ENCODE measurements around the gene CFAP251.
A peak's percentile ranks its signal among the peaks of the same experiment; 100 is the strongest.
"Not testable (repeated sequence)": the region's sequence is repeated elsewhere in the genome, so short reads cannot be mapped to it uniquely, and the experiment has no call there.

CFAP251 gene

DNA sequence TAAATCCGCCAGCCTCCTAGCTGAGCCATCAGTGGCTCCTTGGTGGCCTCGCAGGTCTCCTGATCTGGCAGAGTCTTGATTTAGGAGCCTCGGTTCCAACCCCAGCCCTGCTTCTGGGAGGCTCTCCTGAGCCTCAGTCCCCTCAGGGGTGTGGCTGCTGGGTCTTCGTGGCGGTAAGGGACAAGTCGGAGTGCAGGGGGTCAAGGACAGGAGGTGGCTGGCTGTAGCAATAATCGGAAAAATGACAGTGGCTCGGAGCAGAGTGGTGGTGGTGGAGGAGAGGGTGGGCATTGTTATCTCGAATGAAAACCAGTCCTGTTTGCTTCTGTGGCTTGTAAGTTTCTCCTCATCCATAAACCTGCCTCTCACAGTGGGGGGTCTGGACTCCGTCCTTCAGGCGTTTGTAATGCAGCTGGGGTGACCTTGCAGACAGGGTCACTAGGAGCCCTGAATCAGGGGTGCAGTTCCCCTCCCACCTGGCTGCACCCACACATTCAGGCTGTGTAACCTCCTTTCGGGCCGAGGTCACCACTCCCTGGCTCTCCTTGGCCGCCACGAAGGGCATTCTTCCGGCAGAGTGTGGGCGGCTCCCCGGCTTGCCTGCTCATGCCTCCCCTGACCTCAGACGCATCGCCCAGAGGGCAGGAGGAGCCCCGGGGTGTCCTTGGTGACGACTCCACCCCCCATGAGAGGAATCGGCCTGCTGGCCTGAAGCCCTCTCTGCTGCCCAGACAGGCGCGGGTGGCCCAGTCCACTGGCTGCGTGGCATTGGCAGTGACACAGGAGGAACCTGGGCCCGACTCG lies 111.4 kb downstream of the CFAP251 start:
- DNase-seq (ENCODE audit: low spot score), result no peak

DNA sequence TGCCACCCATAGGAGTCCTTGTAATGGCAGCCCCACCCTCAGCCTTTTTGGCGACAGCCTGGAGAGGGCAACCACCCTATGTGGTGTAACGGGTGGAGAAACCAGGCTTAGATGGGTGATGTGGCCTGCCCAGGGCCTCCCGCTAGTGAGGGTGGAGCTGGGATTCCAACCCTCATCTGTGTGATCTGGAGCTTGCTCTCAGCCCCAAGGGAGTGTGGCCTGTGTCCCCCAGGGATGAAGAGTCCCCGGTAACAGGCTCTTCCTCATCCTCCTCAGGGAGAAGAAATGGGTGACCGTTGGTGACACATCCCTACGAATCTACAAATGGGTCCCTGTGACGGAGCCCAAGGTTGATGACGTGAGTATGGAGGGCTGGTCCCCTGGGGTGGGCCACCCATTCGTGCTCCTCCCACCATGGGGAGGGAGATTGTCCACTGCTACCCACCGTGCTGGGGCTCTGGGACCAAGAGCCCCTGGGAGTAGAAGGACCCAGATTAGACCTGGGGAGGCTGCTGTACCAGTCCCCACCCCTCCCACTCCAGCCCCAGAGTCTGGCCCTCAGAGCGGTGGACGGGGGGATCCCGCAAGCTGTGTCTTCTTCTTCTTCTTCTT lies 112.1 kb downstream of the CFAP251 start:
- no peak for DNase-seq (ENCODE audit: low spot score)

DNA sequence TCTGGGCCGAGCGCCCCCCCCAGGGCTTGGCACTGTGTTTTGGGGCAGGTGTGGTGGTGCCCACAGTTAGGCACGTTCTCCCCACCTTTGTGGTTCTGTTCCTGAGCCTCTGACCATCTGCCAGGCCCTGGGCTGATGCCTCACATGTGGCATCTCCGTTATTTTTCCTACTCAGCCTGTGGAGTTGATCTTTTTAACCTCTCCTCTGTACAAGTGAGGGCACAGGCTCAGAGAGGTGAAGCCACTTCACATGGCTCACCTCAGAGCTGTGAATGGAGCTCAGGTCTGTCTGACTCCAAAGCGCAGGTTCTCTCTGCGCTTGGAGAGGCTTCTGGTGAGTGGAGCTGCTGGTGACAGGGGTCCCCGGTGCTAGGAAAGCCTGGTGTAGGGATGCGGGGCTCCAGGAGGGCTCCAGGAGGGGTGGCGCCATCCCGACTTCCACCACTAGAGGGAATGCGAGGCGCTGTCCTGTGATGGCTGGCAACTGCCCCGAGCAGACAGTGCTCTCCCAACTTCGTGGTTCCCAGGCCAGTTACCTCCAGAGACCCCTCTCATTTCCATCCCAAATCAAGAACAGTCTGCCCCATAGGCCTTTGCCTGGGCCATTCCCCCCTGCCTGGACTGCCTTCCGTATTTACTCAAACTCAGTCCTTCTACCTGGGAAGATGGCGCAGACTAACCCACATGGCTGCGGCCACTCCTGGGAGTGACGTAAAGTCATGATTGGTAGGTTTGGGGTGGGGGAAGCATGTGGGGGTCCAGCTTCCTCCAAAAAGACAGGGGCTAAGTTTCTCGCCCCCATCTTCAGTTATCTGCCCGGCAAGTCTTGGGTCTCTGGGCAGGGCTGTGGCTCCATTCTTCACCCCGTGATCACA lies 113.2 kb downstream of the CFAP251 start:
- DNase-seq (ENCODE audit: low spot score), result peak; percentile 51

DNA sequence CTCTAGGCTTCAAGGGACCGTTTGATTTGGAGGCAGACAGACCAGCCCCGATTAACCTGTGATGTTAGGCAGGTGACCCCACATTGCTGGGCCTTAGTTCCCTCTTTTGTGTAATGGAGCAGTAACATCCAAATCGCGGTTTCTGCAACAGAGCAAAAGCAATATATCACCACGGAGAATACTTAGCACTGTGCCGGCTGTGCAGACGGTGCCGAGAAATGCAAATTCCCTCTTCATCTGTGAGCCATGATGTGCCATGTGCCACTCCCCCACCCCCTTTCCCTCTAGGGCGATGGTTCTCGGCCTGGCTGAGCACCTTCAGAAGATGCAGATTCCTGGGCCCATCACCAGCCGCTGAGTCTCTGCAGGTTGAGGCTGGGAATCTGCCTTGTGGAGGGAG lies 114.2 kb downstream of the CFAP251 start:
- no peak for DNase-seq (ENCODE audit: low spot score)

DNA sequence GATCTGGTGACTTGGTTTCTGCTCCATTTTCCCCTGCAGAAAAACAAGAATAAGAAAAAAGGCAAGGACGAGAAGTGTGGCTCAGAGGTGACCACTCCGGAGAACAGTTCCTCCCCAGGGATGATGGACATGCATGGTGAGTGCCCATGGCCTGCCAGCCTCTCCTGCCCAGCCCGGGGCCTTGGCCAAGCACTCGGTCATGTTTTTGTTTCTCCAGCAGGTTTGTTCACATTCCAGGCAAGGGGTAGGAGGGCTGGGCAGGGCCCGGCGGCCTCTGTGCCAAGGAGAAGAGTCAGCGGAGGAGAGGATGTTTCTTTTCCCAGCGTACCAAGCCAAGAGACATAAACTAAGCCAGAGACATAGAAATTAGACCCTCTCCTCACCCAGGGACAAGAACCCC lies 116.9 kb downstream of the CFAP251 start:
- no peak for DNase-seq (ENCODE audit: low spot score)

DNA sequence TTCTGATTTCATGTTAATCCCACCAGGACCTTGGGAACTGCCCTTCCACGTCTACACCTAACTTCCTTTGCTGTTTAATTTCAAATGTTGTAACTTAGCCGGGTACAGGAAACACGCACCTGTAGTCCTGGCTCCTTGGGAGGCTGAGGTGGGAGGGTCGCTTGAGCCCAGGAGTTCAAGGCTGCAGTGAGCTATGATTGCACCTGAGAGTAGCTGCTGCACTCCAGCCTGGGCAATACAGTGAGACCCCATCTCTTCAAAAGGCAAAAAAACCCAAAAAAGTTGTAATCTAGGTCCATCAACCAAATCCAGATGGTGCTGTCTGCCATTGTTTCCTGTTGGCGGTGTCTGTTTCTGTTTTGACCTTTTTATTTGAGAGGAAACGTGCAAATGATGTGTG lies 117.8 kb downstream of the CFAP251 start:
- DNase-seq (ENCODE audit: low spot score), result no peak

DNA sequence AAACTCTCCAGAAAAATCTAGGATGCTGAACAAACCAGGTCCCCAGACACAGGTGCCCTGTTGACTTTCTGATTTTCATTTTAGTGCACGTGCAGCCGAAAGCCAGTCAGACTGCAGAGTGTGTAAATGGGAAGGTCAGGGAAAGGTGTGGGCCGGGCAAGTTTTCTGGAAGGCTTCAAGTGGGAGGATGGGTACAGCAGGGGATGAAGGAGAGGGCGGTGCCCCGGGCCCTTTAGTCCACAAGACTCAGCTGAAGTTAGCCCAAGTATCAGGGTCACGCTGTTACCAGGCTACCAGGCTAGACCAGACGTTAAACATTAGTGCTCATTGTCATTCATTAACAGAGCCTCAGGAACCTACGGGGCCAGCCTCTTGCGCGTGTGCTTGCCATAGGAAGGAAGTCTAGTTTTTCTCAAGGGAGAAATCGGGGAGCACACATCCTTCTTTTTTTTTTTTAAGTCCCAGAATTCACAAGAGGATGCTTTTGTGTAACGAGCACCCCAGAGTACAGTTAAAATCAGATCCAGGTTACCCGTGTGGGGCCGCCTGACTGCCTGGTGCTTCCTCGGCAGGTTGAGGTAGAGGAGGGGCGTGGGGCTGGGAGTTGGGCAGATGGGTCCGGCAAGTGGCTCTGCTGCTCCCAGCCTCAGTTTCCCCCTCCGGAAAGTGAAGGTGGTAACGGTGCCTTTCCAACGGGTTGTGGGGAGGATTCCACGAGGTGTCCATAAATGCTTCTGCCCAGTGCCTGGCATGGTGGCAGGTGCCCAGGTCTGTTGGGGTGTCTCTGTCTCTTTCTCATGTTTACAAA lies 122.4 kb downstream of the CFAP251 start:
- no peak for DNase-seq (ENCODE audit: low spot score)

DNA sequence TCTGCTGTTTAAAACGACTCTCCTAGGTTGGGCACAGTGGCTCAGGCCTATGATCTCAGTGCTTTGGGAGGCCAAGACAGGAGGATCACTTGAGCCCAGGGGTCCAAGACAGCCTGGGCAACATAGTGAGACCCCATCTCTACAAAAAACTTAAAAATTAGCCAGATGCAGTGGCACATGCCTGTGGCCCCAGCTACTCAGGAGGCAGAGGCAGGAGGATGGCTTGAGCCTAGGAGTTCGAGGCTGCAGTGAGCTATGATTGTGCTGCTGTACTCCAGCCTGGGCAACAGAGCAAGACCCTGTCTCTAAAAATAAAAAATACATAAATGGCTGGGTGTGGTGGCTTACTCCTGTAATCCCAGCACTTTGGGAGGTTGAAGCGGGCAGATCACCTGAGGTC lies 123.1 kb downstream of the CFAP251 start:
- not testable (repeated sequence) for DNase-seq (ENCODE audit: low spot score)

DNA sequence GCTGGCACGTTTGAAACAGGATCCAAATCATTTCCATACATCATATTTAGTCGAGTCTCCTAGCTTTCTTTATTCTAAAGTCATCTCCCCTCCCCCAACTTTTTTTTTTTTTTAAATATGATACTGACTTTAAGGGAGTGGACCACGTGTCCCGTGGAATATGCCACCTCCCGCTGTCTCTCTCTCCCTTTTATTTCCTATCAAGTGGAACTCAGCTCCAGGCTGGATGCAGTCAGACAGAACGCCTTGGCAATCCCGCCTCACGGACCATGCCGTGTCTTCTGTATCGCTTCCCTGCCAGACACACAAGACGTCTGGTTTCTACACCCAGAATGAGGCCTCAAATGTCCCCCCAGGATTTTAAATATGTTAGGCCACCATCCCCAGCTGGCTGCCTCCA lies 124.5 kb downstream of the CFAP251 start:
- DNase-seq (ENCODE audit: low spot score), result no peak

DNA sequence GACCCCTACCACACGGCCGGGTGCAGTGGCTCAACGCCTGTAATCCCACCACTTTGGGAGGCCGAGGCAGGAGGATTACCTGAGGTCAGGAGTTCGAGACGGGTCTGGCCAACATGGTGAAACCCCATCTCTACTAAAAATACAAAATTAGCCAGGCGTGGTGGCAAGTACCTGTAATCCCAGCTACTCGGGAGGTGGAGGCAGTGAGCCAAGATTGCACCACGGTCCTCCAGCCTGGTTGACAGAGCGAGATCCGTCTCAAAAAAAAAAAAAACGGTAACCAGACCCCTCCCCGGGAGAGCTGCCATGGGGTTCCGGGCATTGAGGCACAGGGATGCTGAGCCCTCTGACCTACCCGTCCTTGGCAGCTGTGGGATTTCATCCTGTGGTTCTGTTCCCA lies 125.1 kb downstream of the CFAP251 start:
- no peak for DNase-seq (ENCODE audit: low spot score)

DNA sequence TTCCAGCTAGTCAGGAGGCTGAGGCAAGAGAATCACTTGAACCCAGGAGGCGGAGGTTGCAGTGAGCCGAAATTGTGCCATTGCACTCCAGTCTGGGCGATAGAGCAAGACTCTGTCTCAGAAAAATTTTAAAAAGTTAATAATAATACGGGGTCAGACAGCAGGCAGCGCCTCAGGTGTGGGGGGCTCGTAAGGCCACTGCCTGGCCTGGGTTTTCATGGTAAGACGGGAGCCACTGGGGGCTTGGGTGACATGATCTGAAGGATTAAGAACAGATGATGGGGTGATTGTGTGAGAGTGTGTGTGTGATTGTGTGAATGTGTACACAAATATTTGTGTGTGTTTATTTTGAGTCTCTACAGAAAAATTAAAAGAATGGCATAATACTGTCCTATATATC lies 126.9 kb downstream of the CFAP251 start:
- DNase-seq (ENCODE audit: low spot score), result no peak

DNA sequence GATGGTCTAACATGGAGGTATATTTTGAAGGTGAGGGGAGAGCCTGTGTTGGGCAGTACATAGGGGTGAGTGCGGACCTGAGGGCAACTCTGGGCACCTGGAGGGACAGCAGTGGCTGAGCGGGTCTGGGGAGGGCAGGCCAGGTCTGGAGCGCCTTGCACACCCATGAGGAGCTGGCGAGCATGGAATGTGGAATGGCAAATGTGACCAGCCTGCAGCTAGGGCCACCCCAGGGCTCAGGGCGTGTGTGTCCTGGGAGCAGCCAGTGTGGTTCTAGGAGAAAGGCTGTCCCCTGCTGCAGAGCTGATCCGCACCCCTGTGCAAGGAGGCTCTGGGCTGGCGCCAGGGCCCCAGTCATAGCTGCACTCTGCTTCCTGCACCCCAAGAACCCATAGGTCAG lies 127.8 kb downstream of the CFAP251 start:
- no peak for DNase-seq (ENCODE audit: low spot score)

DNA sequence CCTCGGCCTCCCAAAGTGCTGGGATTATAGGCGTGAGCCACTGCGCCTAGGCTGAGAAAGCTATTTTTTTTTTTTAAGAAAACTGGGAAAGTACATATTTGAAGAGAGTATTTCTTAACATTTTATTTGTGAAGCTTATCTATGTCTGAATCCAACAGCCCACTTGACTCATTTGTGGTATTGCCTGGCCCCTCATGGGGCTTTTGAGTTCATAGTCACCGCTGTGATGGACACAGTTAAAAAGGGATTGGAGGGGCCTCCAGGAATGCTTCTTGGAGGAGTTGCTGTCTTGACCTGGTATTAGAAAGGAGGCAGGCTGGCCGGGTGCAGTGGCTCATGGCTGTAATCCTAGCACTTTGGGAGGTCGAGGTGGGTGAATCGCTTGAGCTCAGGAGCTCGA lies 129.8 kb downstream of the CFAP251 start:
- no peak for DNase-seq (ENCODE audit: low spot score)

DNA sequence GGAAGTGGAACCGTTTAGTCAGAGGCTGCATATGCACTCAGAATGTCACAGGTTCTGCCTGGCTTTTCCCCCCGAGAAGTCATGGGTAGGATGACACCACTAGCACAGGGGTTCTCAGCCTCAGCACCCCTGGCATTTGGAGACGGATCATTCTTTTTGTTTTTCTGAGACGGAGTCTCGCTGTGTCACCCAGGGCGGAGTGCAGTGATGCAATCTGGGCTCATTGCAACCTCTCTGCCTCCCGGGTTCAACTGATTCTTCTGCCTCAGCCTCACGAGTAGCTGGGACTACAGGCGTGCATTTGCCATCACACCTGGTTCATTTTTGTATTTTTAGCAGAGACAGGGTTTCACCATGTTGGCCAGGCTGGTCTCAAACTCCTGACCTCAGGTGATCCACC lies 131.4 kb downstream of the CFAP251 start:
- DNase-seq (ENCODE audit: low spot score), result no peak

DNA sequence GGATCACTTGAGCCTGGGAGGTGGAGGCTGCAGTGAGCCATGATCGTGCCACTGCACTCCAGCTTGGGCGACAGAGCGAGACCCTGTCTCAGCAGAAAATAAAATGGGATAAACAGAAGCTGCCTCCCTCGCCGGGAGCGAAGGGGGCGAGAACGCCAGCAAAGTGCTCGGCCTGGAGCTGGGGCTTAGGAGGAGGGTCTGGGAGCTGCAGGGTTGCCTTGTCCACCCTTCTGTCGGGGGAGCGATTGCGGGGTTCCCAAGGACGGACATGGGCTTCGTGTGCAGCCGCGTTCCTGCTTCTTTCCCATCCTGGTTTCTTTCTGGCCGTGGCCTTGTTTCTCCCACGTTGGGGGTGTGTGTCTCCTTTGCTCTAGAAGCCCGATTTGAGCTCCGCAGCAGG lies 132.3 kb downstream of the CFAP251 start:
- no peak for DNase-seq (ENCODE audit: low spot score)

DNA sequence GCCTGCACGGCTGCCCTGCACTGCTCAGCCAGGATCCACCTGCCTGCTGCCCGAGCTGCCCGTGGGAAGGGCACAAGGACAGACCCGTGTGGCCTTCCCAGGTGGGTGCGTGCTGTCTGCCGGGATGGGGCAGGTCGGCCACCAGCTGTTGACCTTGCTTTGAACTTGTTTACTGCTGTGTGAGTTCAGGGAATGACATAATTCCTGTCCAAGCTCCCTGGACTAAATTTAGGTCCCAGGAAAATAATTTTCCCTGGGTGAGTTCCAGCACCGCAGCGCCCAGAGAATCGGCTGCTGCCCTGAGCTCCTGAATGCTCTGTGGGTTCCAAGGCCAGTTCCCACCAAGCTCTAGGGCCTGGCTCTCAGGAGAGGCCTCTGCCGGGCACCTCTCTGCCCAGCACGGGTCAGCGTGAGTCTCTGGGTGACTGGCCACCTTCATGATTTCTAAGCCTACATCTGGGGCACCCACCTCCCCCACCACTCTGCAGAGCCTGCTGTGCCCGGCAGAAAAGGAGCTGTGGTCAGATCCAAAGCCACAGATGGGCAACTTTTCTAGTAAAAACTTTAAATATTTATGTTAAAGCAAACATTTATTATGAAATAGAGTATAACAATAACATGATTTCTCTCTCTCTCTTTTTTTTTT lies 133.0 kb downstream of the CFAP251 start:
- DNase-seq (ENCODE audit: low spot score), result no peak

DNA sequence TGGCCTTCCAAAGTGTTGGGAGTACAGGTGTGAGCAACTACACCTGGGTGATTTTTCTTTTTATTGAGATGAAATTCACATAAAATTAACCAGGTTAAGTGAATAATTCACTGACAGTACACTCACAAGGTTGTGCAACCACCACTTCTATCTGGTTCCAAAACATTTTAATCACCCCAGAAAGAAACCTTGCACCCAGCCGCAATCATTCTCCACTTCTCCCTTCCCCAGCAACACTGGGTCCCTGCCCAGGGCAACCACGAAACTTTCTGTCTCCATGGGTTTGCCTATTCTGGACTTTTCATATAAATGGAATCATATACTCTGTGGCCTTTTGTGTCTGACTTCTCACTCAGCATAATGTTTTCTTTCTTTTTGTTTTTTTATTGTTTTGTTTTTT lies 133.9 kb downstream of the CFAP251 start:
- DNase-seq (ENCODE audit: low spot score), result no peak
